DMS79 treated with DMSO at 0.1 percent for 48 hours (cell line): ENCODE results near the gene MTFR1L.
"Not testable (repeated sequence)": the region's sequence is repeated elsewhere in the genome, so short reads cannot be mapped to it uniquely, and the experiment has no call there.

Experiments used
- DNase-seq: peaks from one replicate; lab custom pipeline; 2025; lab: John Stamatoyannopoulos, UW

MTFR1L gene

GRCh38 chr1:25825605-25826004 is 5.9 kb downstream of the MTFR1L start:
- no peak for DNase-seq

- no peak for DNase-seq
Observed at GRCh38 chr1:25826571-25826970, 6.8 kb downstream of the MTFR1L start.

- no peak for DNase-seq
Observed at GRCh38 chr1:25828491-25828890, 8.7 kb downstream of the MTFR1L start.

- DNase-seq, result no peak
Observed at GRCh38 chr1:25829046-25829445, 9.3 kb downstream of the MTFR1L start.

GRCh38 chr1:25831569-25832196 is 11.9 kb downstream of the MTFR1L start:
- no peak for DNase-seq

- DNase-seq, result no peak
Observed at GRCh38 chr1:25832336-25833037, 12.7 kb downstream of the MTFR1L start.

- DNase-seq, result no peak
Observed at GRCh38 chr1:25833158-25833557, 13.4 kb downstream of the MTFR1L start.

GRCh38 chr1:25834894-25835293 is 15.1 kb downstream of the MTFR1L start:
- no peak for DNase-seq

GRCh38 chr1:25836695-25837094 is 16.9 kb downstream of the MTFR1L start:
- no peak for DNase-seq

GRCh38 chr1:25837262-25837875 is 17.6 kb downstream of the MTFR1L start:
- peak; percentile 40 for DNase-seq

- not testable (repeated sequence) for DNase-seq
Observed at GRCh38 chr1:25839808-25840207, 20.1 kb downstream of the MTFR1L start.

- no peak for DNase-seq
Observed at GRCh38 chr1:25843483-25843882, 23.7 kb downstream of the MTFR1L start.

- DNase-seq, result no peak
Observed at GRCh38 chr1:25844536-25845337, 25.0 kb downstream of the MTFR1L start.

- no peak for DNase-seq
Observed at GRCh38 chr1:25845664-25846063, 25.9 kb downstream of the MTFR1L start.

- no peak for DNase-seq
Observed at GRCh38 chr1:25847929-25848328, 28.2 kb downstream of the MTFR1L start.

- no peak for DNase-seq
Observed at GRCh38 chr1:25848531-25848930, 28.8 kb downstream of the MTFR1L start.

- peak; percentile 75 for DNase-seq
Observed at GRCh38 chr1:25854554-25854953, 34.8 kb downstream of the MTFR1L start.

GRCh38 chr1:25856856-25857255 is 37.1 kb downstream of the MTFR1L start:
- DNase-seq, result no peak

GRCh38 chr1:25858494-25858893 is 38.7 kb downstream of the MTFR1L start:
- DNase-seq, result no peak

- peak; percentile 87 for DNase-seq
Observed at GRCh38 chr1:25858906-25859789, 39.4 kb downstream of the MTFR1L start, which contains the start of gene AUNIP. AUNIP (minus strand) TSS chr1:25859457; CDS start chr1:25859357, 100 bp downstream.
